Fibroblast of lung (primary cell): ENCODE data around the gene DPP6.

Experiments
- CTCF ChIP-seq, 2 donors: IDR thresholded peaks in 1 of 2; conservative IDR thresholded peaks in 1 of 2; 1 replicate in 1 of 2; 2 replicates in 1 of 2; pipeline ENCODE4 v1.5.1; 2011 to 2012; ENCODE audit warnings: low read length in 2 of 2, control low read depth in 1 of 2, inconsistent platforms in 1 of 2, low read depth in 1 of 2, mild to moderate bottlenecking in 1 of 2
- EZH2 ChIP-seq: IDR thresholded peaks from 2 replicates; pipeline ENCODE4 v1.5.1; 2012; ENCODE audit warnings: low read length, control low read depth, mild to moderate bottlenecking; ENCODE audit errors: missing control alignments

DNA sequence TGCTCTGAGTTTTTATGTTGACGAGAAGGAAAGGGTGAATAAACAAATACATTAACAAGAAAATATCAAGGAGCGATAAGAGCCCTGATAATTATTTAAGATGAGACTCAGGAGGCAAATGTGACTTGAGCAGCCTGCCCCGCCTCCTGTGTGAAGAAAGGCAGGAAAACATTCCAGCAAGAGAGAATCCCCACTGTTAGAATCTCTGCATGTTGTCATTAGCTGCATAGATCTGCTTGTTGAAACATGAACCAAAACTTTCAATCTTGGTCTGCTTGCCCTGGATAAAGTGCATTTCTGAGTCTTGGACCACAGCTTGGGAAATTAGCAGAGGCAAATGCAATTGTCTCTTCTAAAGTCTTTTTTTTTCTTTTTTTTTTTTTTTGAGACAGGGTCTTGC is 120.0 kb downstream of the DPP6 start:
- TF ChIP-seq CTCF (conservative IDR thresholded peaks at IDR 0.05 in 1 of 2, IDR thresholded peaks at IDR 0.05 in 1 of 2; ENCODE audit: low read depth in 1 of 2, low read length in 2 of 2) (no peak), EZH2 (no peak)
